HG03196 (cell line): ENCODE results near the gene ARHGEF5.
"Not testable (repeated sequence)": the region's sequence is repeated elsewhere in the genome, so short reads cannot be mapped to it uniquely, and the experiment has no call there.

Experiments
- ATAC-seq: cut with Tn5 transposase; IDR thresholded peaks from one replicate; pipeline ENCODE4 v1.9.1; 2021; ENCODE audit not compliant: unreplicated experiment

The ARHGEF5 gene

GRCh38 chr7:144418931-144419330 is 63.7 kb downstream of the ARHGEF5 start:
- ATAC-seq: not testable (repeated sequence)

GRCh38 chr7:144427539-144427938 is 72.3 kb downstream of the ARHGEF5 start:
- ATAC-seq: not testable (repeated sequence)

GRCh38 chr7:144428431-144428830 is 73.2 kb downstream of the ARHGEF5 start:
- no peak for ATAC-seq
